ENCODE results near the gene MYLK2.

DNA sequence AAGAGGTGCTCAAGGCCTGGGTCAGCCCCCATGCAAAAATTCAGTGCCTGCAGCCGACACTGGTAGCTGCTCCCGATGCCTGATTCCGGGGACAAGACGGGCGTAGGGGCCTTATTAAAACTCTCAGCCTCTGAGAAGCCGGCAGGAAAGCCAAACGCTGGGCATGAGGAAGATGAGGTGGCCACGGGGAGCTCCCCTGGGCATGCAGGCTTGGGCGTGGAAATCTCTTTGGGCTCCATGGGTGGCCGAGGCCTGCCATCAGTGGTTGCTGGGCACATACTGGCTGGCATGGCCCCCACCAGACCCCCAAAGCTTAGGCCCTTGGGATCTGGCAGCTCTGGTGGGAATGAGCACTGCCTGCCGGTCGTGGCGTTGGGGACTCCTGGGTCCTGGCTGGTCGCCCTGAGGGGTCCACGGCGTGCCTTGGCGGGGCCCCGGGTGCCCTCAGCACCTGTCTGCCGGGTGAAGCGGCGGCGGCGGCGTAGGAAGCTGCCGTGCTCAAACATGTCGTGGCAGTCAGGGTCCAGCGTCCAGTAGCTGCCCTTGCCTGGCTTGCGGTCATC is 25.7 kb downstream of the MYLK2 start:
- TF ChIP-seq CTCF (IDR thresholded peaks at IDR 0.05) (no peak), POLR2A (IDR thresholded peaks at IDR 0.05) (no peak)

Measured in adrenal gland (tissue), 5 donors.